HepG2 (cell line): ENCODE measurements around the gene SLC29A1. TPM values are rescaled to one million over a fixed set of nuclear protein-coding genes. Genes with fewer than 3 reads are reported as not detected.

Experiments used
- ARHGAP35 ChIP-seq: sonication (generic); formaldehyde crosslinking; IDR thresholded peaks from 2 replicates; pipeline ENCODE4 v1.9.0; 2022; ENCODE audit warnings: mild to moderate bottlenecking, inconsistent platforms, moderate library complexity, missing genetic modification reagents, borderline replicate concordance
- ARNT2 ChIP-seq: sonication (generic); formaldehyde crosslinking; IDR thresholded peaks from 2 replicates; pipeline ENCODE4 v1.8.0; 2022; ENCODE audit warnings: mild to moderate bottlenecking, low read depth, missing genetic modification reagents, moderate library complexity
- DPF2 ChIP-seq: sonication (generic); formaldehyde crosslinking; IDR thresholded peaks from 2 replicates; pipeline ENCODE4 v1.4.0; 2020; ENCODE audit warnings: mild to moderate bottlenecking, low read depth, missing genetic modification reagents, borderline replicate concordance
- ELF4 ChIP-seq: sonication (generic); formaldehyde crosslinking; IDR thresholded peaks from 2 replicates; pipeline ENCODE4 v1.5.0; 2020; ENCODE audit warnings: missing genetic modification reagents, mild to moderate bottlenecking, moderate library complexity, borderline replicate concordance
- IKZF1 ChIP-seq: fragments of 450-650 bp; IDR thresholded peaks from 2 replicates; pipeline ENCODE4 v1.7.1; 2016
- KLF6 ChIP-seq: IDR thresholded peaks from 2 replicates; pipeline ENCODE4 v1.8.0; 2016; ENCODE audit warnings: missing biosample characterization, missing genetic modification reagents
- KMT2A ChIP-seq: sonication (generic); formaldehyde crosslinking; IDR thresholded peaks from 2 replicates; pipeline ENCODE4 v1.4.0; 2020; ENCODE audit warnings: missing genetic modification reagents
- NCOA2 ChIP-seq: sonication (generic); formaldehyde crosslinking; IDR thresholded peaks from 2 replicates; pipeline ENCODE4 v1.8.0; 2022; ENCODE audit warnings: inconsistent platforms
- SP5 ChIP-seq: IDR thresholded peaks from 2 replicates; pipeline ENCODE4 v1.6.1; 2016; ENCODE audit warnings: low read depth, borderline replicate concordance
- STAT6 ChIP-seq: sonication (generic); formaldehyde crosslinking; IDR thresholded peaks from 2 replicates; pipeline ENCODE4 v1.4.0; 2020; ENCODE audit warnings: missing genetic modification reagents, mild to moderate bottlenecking, borderline replicate concordance
- TEAD2 ChIP-seq: sonication (generic); formaldehyde crosslinking; IDR thresholded peaks from 2 replicates; pipeline ENCODE4 v1.9.0; 2021; ENCODE audit warnings: missing genetic modification reagents
- ZFX ChIP-seq: sonication (generic); formaldehyde crosslinking; IDR thresholded peaks from 2 replicates; pipeline ENCODE4 v1.4.0; 2020; ENCODE audit warnings: mild to moderate bottlenecking, low read depth, missing genetic modification reagents, moderate library complexity
- ZNF234 ChIP-seq: sonication (generic); formaldehyde crosslinking; conservative IDR thresholded peaks from 2 replicates; pipeline ENCODE4 v1.5.1; 2020; ENCODE audit warnings: mild to moderate bottlenecking, missing genetic modification reagents
- ZNF354B ChIP-seq: sonication (generic); formaldehyde crosslinking; IDR thresholded peaks from 2 replicates; pipeline ENCODE4 v1.8.0; 2022; ENCODE audit warnings: mild to moderate bottlenecking, missing genetic modification reagents
- ZNF414 ChIP-seq: sonication (generic); formaldehyde crosslinking; IDR thresholded peaks from 2 replicates; pipeline ENCODE4 v1.5.0; 2020; ENCODE audit warnings: missing genetic modification reagents
- ZNF550 ChIP-seq: sonication (generic); formaldehyde crosslinking; IDR thresholded peaks from 2 replicates; pipeline ENCODE4 v1.4.0; 2020; ENCODE audit warnings: mild to moderate bottlenecking, missing genetic modification reagents, borderline replicate concordance
- ZNF558 ChIP-seq: sonication (generic); formaldehyde crosslinking; IDR thresholded peaks from 2 replicates; pipeline ENCODE4 v1.9.0; 2022; ENCODE audit warnings: mild to moderate bottlenecking, missing genetic modification reagents, borderline replicate concordance
- ZNF572 ChIP-seq: sonication (generic); formaldehyde crosslinking; IDR thresholded peaks from 2 replicates; pipeline ENCODE4 v1.5.1; 2020; ENCODE audit warnings: mild to moderate bottlenecking, missing genetic modification reagents
- ZNF670 ChIP-seq: sonication (generic); formaldehyde crosslinking; IDR thresholded peaks from 2 replicates; pipeline ENCODE4 v1.8.0; 2022; ENCODE audit warnings: mild to moderate bottlenecking, missing genetic modification reagents, borderline replicate concordance
- ZNF83 ChIP-seq: sonication (generic); formaldehyde crosslinking; IDR thresholded peaks from 2 replicates; pipeline ENCODE4 v1.4.0; 2020; ENCODE audit warnings: missing genetic modification reagents, mild to moderate bottlenecking, borderline replicate concordance
- polyA plus RNA-seq, 8 experiments: library from polyadenylated mRNA; depleted of rRNA in 3 of 8; stranded (reverse) in 7 of 8; unstranded in 1 of 8; fragments of >200 nt; fragmentation: Illumina TruSeq in 4 of 8; extraction: Trizol in 4 of 8; gene quantifications; 2 replicates each; pipeline versions ENCODE4 v1.2.1 to v1.2.3, GENCODE V29; 2011 to 2016; ENCODE audit warnings: low read depth in 4 of 8, missing spikeins in 1 of 8, mixed read lengths in 1 of 8; ENCODE audit not compliant: insufficient read depth in 1 of 8
- total RNA-seq, 5 experiments: library from RNA; depleted of rRNA; stranded (reverse); fragments of >200 nt; fragmentation: Illumina TruSeq; extraction: Trizol; gene quantifications; 2 replicates each; pipeline ENCODE4 v1.2.3, GENCODE V29; 2016; ENCODE audit warnings: low read depth in 1 of 5
- TF ChIP-seq, protein P1 (sequence below): sonication (generic); formaldehyde crosslinking; IDR thresholded peaks from 2 replicates; pipeline ENCODE4 v1.5.0; 2020; ENCODE audit warnings: mild to moderate bottlenecking, missing genetic modification reagents

SLC29A1 gene
- total and polyA plus RNA-seq, 2 of the 13 experiments (the other 11 are each of a cell fraction or from before 2014, with no cell fraction given) = 43.2 to 106 TPM

GRCh38 chr6:44257025-44257752 lies 33.8 kb downstream of the SLC29A1 start, which contains the start of gene SLC35B2 (continued):
- peak; percentile 24; the same call in 1 of the 2 replicates for TF ChIP-seq STAT6 (CRISPR knock-in tag)
- TF ChIP-seq ZNF234 (CRISPR knock-in tag) = peak; percentile 98
- peak; percentile 82 for TF ChIP-seq ARNT2 (CRISPR knock-in tag)
- peak; percentile 97 for TF ChIP-seq ZNF414 (CRISPR knock-in tag)
- TF ChIP-seq ZNF550 = 0 out of 2 replicates have a peak, but pooled peaks have one; percentile 72
- 0 out of 2 replicates have a peak, but pooled peaks have one; percentile 15 for TF ChIP-seq KMT2A (CRISPR knock-in tag)
- TF ChIP-seq IKZF1 = no peak
- peak; percentile 61; the same call in 1 of the 2 replicates for TF ChIP-seq NCOA2
- no peak; the same call in 1 of the 2 replicates for TF ChIP-seq ZNF558 (CRISPR knock-in tag)
- TF ChIP-seq ZNF572 (CRISPR knock-in tag) = peak; percentile 89
- TF ChIP-seq ARHGAP35 (CRISPR knock-in tag) = peak; percentile 44; the same call in 1 of the 2 replicates
- TF ChIP-seq ZNF670 (CRISPR knock-in tag) = peak; percentile 84
- TF ChIP-seq ZNF83 (CRISPR knock-in tag) = no peak; the same call in 1 of the 2 replicates
- TF ChIP-seq, protein P1, sequence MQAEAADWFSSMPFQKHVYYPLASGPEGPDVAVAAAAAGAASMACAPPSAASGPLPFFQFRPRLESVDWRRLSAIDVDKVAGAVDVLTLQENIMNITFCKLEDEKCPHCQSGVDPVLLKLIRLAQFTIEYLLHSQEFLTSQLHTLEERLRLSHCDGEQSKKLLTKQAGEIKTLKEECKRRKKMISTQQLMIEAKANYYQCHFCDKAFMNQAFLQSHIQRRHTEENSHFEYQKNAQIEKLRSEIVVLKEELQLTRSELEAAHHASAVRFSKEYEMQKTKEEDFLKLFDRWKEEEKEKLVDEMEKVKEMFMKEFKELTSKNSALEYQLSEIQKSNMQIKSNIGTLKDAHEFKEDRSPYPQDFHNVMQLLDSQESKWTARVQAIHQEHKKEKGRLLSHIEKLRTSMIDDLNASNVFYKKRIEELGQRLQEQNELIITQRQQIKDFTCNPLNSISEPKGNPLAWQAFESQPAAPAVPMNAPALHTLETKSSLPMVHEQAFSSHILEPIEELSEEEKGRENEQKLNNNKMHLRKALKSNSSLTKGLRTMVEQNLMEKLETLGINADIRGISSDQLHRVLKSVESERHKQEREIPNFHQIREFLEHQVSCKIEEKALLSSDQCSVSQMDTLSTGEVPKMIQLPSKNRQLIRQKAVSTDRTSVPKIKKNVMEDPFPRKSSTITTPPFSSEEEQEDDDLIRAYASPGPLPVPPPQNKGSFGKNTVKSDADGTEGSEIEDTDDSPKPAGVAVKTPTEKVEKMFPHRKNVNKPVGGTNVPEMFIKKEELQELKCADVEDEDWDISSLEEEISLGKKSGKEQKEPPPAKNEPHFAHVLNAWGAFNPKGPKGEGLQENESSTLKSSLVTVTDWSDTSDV (CRISPR knock-in tag) = no peak
- peak; percentile 83 for TF ChIP-seq ZFX (CRISPR knock-in tag)
- no peak; the same call in 1 of the 2 replicates for TF ChIP-seq ZNF354B
- TF ChIP-seq ELF4 = no peak
- TF ChIP-seq DPF2 (CRISPR knock-in tag) = no peak
- 0 out of 2 replicates have a peak, but pooled peaks have one; percentile 78 for TF ChIP-seq KLF6 (CRISPR knock-in tag)
- peak; percentile 46 for TF ChIP-seq SP5 (CRISPR knock-in tag)
- no peak for TF ChIP-seq TEAD2 (CRISPR knock-in tag)
